Endothelial cell of umbilical vein (primary cell): ENCODE measurements around the gene EXOC3L1. TPM values are rescaled to one million over a fixed set of nuclear protein-coding genes. Genes with fewer than 3 reads are reported as not detected.

Experiments
- BruUV-seq: library from RNA; stranded (reverse); fragments of 400-500 nt; replicated peaks from 2 replicates; lab custom pipeline; 2021; lab: Mats Ljungman, UMichigan
- CTCF ChIA-PET: fragments of 300-600, 350-600 bp; sonication (Branson Sonifier 250); formaldehyde crosslinking; loops from one replicate; lab custom pipeline; 2021; ENCODE audit warnings: antibody characterized with exemption, inconsistent platforms; lab: Charles Lee
- POLR2A ChIA-PET: fragments of 300-600, 350-600 bp; sonication (Branson Sonifier 250); formaldehyde crosslinking; loops from one replicate; lab custom pipeline; 2021; ENCODE audit warnings: antibody characterized with exemption, inconsistent platforms; lab: Charles Lee
- DNase-seq: peaks from one replicate; pipeline ENCODE4 v3.0.0-alpha.2; 2011; ENCODE audit warnings: low read depth, low spot score
- FAIRE-seq: peaks from 2 replicates; lab custom pipeline; 2011; peaks lifted over from hg19 to GRCh38; lab: Jason Lieb, UNC
- H2AFZ ChIP-seq: 2 replicates; pipeline ENCODE4 v1.6.0; 2012; ENCODE audit warnings: low read depth, low read length, control low read depth, inconsistent platforms
- H3K27ac ChIP-seq: 2 replicates; pipeline ENCODE4 v1.5.1; 2011; ENCODE audit warnings: low read depth, mild to moderate bottlenecking, control low read depth, low read length, moderate library complexity; ENCODE audit not compliant: insufficient read depth
- H3K27me3 ChIP-seq, 2 experiments: 2 replicates each; pipeline versions ENCODE4 v1.6.0 to v1.6.1; 2011; ENCODE audit warnings: low read length in 2 of 2, mixed read lengths in 1 of 2; ENCODE audit not compliant: control insufficient read depth in 2 of 2, insufficient read depth in 2 of 2
- H3K36me3 ChIP-seq, 2 experiments: 2 replicates in 1 of 2; 3 replicates in 1 of 2; pipeline ENCODE4 v1.5.1; 2011; ENCODE audit warnings: low read length in 2 of 2, mild to moderate bottlenecking in 1 of 2, moderate library complexity in 1 of 2; ENCODE audit not compliant: control insufficient read depth in 2 of 2, insufficient read depth in 2 of 2; ENCODE audit errors: extremely low read depth in 1 of 2
- H3K4me1 ChIP-seq: 3 replicates; pipeline ENCODE4 v1.5.1; 2011; ENCODE audit warnings: mild to moderate bottlenecking, low read length; ENCODE audit not compliant: control insufficient read depth, insufficient read depth; ENCODE audit errors: extremely low read depth
- H3K4me2 ChIP-seq: 2 replicates; pipeline ENCODE4 v1.6.1; 2011; ENCODE audit warnings: low read length, control low read depth, mixed read lengths; ENCODE audit not compliant: insufficient read depth
- H3K4me3 ChIP-seq, 3 experiments: fragments of 200-600 bp in 1 of 3; sonication (generic), shearing (Covaris generic) in 1 of 3; replicated peaks in 1 of 3; 2 replicates each; pipeline ENCODE4 v1.5.1; 2011 to 2016; ENCODE audit warnings: control low read depth in 3 of 3, low read length in 3 of 3, mild to moderate bottlenecking in 2 of 3, inconsistent platforms in 1 of 3, low read depth in 1 of 3, moderate library complexity in 1 of 3; ENCODE audit not compliant: insufficient read depth in 1 of 3
- H3K79me2 ChIP-seq: 2 replicates; pipeline ENCODE4 v1.6.0; 2012; ENCODE audit warnings: low read length, inconsistent platforms; ENCODE audit not compliant: control insufficient read depth, insufficient read depth
- H3K9ac ChIP-seq: replicated peaks from 2 replicates; pipeline ENCODE3; 2011; ENCODE audit warnings: low read length, control low read depth; ENCODE audit not compliant: insufficient read depth; ENCODE audit errors: extremely low read depth
- H3K9me1 ChIP-seq: replicated peaks from 3 replicates; pipeline ENCODE4 v1.6.0; 2011; ENCODE audit warnings: mild to moderate bottlenecking, low read length; ENCODE audit not compliant: control insufficient read depth, insufficient read depth; ENCODE audit errors: extremely low read depth
- H3K9me3 ChIP-seq: replicated peaks from 2 replicates; pipeline ENCODE4 v1.5.1; 2012; ENCODE audit warnings: low read length, inconsistent platforms; ENCODE audit not compliant: control insufficient read depth, insufficient read depth
- H4K20me1 ChIP-seq: replicated peaks from 2 replicates; pipeline ENCODE3; 2011; ENCODE audit warnings: mild to moderate bottlenecking, low read length; ENCODE audit not compliant: control insufficient read depth, insufficient read depth; ENCODE audit errors: extremely low read depth
- CTCF ChIP-seq, 2 donors: IDR thresholded peaks; 1 replicate in 1 of 2; 2 replicates in 1 of 2; pipeline ENCODE4 v1.5.1; 2011; ENCODE audit warnings: low read length in 2 of 2, mild to moderate bottlenecking in 2 of 2, moderate library complexity in 2 of 2, control low read depth in 1 of 2, inconsistent platforms in 1 of 2, low read depth in 1 of 2; ENCODE audit not compliant: insufficient read depth in 1 of 2; ENCODE audit errors: extremely low read depth in 1 of 2
- EZH2 ChIP-seq: IDR thresholded peaks from 2 replicates; pipeline ENCODE4 v1.6.1; 2012; ENCODE audit warnings: borderline replicate concordance, low read depth, mild to moderate bottlenecking, moderate library complexity, low read length, inconsistent platforms; ENCODE audit not compliant: severe bottlenecking
- FOS ChIP-seq: IDR thresholded peaks from 2 replicates; pipeline ENCODE4 v1.6.1; 2011; ENCODE audit warnings: mild to moderate bottlenecking, low read length, moderate library complexity, borderline replicate concordance; ENCODE audit not compliant: insufficient read depth
- GATA2 ChIP-seq: IDR thresholded peaks from 2 replicates; pipeline ENCODE4 v1.7.0; 2011; ENCODE audit warnings: low read depth, mild to moderate bottlenecking, moderate library complexity, mixed read lengths, low read length; ENCODE audit not compliant: insufficient read length, insufficient read depth
- JUN ChIP-seq: IDR thresholded peaks from 2 replicates; pipeline ENCODE4 v1.6.1; 2011; ENCODE audit warnings: borderline replicate concordance, low read depth; ENCODE audit not compliant: insufficient read length, insufficient read depth
- MAX ChIP-seq: IDR thresholded peaks from 2 replicates; pipeline ENCODE4 v1.6.1; 2011; ENCODE audit not compliant: insufficient read depth, insufficient read length
- MYC ChIP-seq: IDR thresholded peaks from one replicate; pipeline ENCODE4 v1.6.1; 2011; ENCODE audit warnings: mild to moderate bottlenecking, low read depth, low read length
- POLR2A ChIP-seq: IDR thresholded peaks from 2 replicates; pipeline ENCODE4 v1.6.1; 2012; ENCODE audit warnings: low read depth, mild to moderate bottlenecking, control low read depth, low read length
- POLR2AphosphoS5 ChIP-seq: IDR thresholded peaks from 2 replicates; pipeline ENCODE4 v1.6.1; 2012; ENCODE audit warnings: low read depth, mild to moderate bottlenecking, control low read depth, low read length, moderate library complexity; ENCODE audit not compliant: insufficient read depth
- dilution Hi-C: fragments of 300-500 bp; cut with MboI; formaldehyde crosslinking; loops from one replicate; pipeline ENCODE4 v1.15.0; 2019; ENCODE audit warnings: low sequenced_read_pairs; ENCODE audit not compliant: extremely low pct_ligation_motif_present
- intact Hi-C: fragments of 100-400 bp; cut with micrococcal nuclease; formaldehyde crosslinking; loops from one replicate; pipeline ENCODE4 v1.10.0; 2022
- polyA plus RNA-seq, 4 experiments: library from polyadenylated mRNA; depleted of rRNA in 3 of 4; stranded (reverse) in 3 of 4; unstranded in 1 of 4; fragments of >200 nt; gene quantifications; 2 replicates each; pipeline versions ENCODE4 v1.2.1 to v1.2.3, GENCODE V29; 2011 to 2012; ENCODE audit warnings: missing spikeins in 1 of 4
- total RNA-seq: library from RNA; stranded (reverse); gene quantifications from 2 replicates; pipeline ENCODE4 v1.2.3, GENCODE V29; 2021

EXOC3L1 gene
- total and polyA plus RNA-seq, 2 donors (not counting 3 experiments of a cell fraction or from before 2014, with no cell fraction given) = 10.8 to 11.6 TPM

- Histone ChIP-seq H3K4me3 (no peak overlapping the region), H3K9ac (no peak overlapping the region), H3K9me3 (no peaks in the 10 kb centered on the region), H2AFZ (no peak overlapping the region), H3K27me3 (no peaks in the 10 kb centered on the region), H3K4me2 (no peak overlapping the region), H4K20me1 (no peaks in the 10 kb centered on the region), H3K36me3 (peaks cover 11 to 57% of the 10 kb centered on the region in 2 experiments), H3K79me2 (peaks cover 19% of the 10 kb centered on the region), H3K4me1 (peaks cover 12% of the 10 kb centered on the region), H3K9me1 (no peaks in the 10 kb centered on the region), H3K27ac (no peak overlapping the region)
- POLR2A ChIA-PET = no interaction called here
- DNase-seq (peak; percentile 60), FAIRE-seq (peak; percentile 21)
- TF ChIP-seq POLR2AphosphoS5 = no peak
- TF ChIP-seq GATA2 = no peak
- no peak for TF ChIP-seq MAX
- no peak for TF ChIP-seq FOS
- TF ChIP-seq JUN = no peak
- no peak for TF ChIP-seq CTCF (IDR thresholded peaks at IDR 0.05; ENCODE audit: extremely low read depth in 1 of 2, insufficient read depth in 1 of 2, low read depth in 1 of 2, low read length in 2 of 2)
- no peak for TF ChIP-seq EZH2
- no peak for TF ChIP-seq MYC
- TF ChIP-seq POLR2A = no peak
- intact Hi-C loops = loop anchor here (1.0 kb wide), 1 partner anchor 8 kb away; no protein-coding TSS in a partner anchor
- dilution Hi-C loops = no loop called here
- CTCF ChIA-PET = interaction anchor here (0.9 to 1.0 kb wide), 2 partner anchors 10 to 39 kb away, joined by 3 to 4 read pairs; partner anchors contain the start of gene FHOD1
- TSS peak; percentile 45 for BruUV-seq
Observed at GRCh38 chr16:67236563-67237395, 46.8 kb upstream of the EXOC3L1 start.
